GM12865 (cell line): ENCODE measurements around the gene OR7A10.

ENCODE experiments used
- DNase-seq: peaks from one replicate; pipeline ENCODE4 v3.0.0; 2010; ENCODE audit warnings: low read depth
- H3K4me3 ChIP-seq: 2 replicates; pipeline ENCODE4 v1.5.1; 2011; ENCODE audit warnings: mild to moderate bottlenecking, low read depth, low read length, control low read depth
- CTCF ChIP-seq: IDR thresholded peaks from 2 replicates; pipeline ENCODE4 v1.5.1; 2011; ENCODE audit warnings: low read length, control low read depth, low read depth, inconsistent platforms; ENCODE audit not compliant: insufficient read depth; ENCODE audit errors: missing control alignments

The OR7A10 gene

GRCh38 chr19:14848822-14849221 is at the start of gene OR7A10:
Gene OR7A10, minus strand, starts transcription at chr19:14848922. Its CDS starts 7,045 bp downstream, at chr19:14841877.
- TF ChIP-seq CTCF = no peak
- no peak within 1 kb of the TSS for H3K4me3 ChIP-seq
- DNase-seq = no peak

- no peak overlapping the region for H3K4me3 ChIP-seq
- DNase-seq = no peak
- no peak for TF ChIP-seq CTCF
Observed at GRCh38 chr19:14890643-14891379, 42.1 kb upstream of the OR7A10 start.

GRCh38 chr19:14889994-14890642 is 41.4 kb upstream of the OR7A10 start:
- TF ChIP-seq CTCF = no peak
- no peak for DNase-seq
- H3K4me3 ChIP-seq = no peak overlapping the region

DNA sequence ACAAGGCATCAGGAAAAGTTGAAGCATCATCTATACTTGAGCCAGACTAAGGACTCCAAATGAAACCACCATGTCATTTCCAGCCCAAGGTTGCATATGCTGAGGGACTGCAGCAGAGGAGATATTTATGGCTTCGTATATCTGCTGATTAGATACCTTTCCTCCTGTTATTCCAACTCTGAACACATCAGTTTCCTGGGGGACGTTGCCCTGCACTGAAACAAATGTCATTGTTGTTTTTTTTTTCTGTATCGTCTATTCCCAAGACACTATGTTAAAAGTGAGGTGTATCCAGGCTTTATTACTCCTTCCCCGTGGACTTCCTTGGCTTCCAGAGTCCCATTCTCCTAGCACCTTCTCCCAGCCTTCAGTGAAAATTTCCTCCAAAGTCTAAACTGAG is 37.3 kb upstream of the OR7A10 start, which contains the start of gene OR7A17:
Gene OR7A17 (minus strand): TSS at position 101 of the 400 bp plus-strand sequence. CDS start 4,777 bp downstream, outside the sequence.
- TF ChIP-seq CTCF = no peak

GRCh38 chr19:14871619-14872230 is 23.0 kb upstream of the OR7A10 start:
- H3K4me3 ChIP-seq = no peak overlapping the region
- peak; percentile 5 for DNase-seq
- peak; percentile 36 for TF ChIP-seq CTCF

More for the DNA sequence above, 37.3 kb upstream of the OR7A10 start, which contains the start of gene OR7A17:
- no peak for DNase-seq
- H3K4me3 ChIP-seq = no peak within 1 kb of the TSS

DNA sequence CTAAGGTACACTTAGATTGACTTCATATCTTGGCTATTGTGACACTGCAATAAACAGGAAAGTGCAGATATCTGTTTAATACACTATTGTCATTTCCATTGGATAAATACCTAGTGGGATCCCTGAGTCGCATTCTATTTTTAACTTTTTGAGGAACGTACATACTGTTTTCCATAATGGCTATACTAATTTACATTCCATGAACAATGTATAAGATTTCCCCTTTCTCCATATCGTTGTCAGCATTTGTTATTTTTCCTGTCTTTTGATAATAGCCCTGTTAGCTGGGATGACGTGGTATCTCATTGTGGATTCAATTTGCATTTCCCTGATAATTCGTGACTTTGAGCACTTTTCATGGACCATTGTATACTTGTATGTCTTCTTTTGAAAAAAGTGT is 19.8 kb upstream of the OR7A10 start:
- TF ChIP-seq CTCF = no peak
- DNase-seq = no peak
- no peak overlapping the region for H3K4me3 ChIP-seq
